Measurements from ENCODE around the gene TNIP2.

TNIP2 gene

DNA sequence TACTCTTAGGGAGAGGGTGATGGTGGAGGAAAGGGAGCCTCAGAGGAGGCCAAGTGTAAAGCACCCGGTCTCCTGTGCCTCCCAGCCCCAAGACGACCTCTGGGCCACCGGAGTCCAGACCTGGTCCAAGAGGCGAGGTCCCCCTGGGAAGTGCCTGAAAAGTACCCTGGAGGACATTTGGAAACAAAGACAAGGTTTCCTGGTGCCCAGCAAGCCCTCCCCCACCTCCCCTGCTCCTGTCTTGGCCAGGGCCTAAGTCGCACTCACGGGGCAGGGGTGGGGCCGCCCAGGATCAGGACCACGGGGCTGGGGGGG, 36.2 kb upstream of the TNIP2 start:
- Histone ChIP-seq H3K9me3 (ENCODE audit: control insufficient read depth, insufficient read depth, low read depth, low read length) (no peaks in the 10 kb centered on the region), H3K27ac (ENCODE audit: low read depth, low read length) (no peak overlapping the region), H3K36me3 (ENCODE audit: control insufficient read depth, insufficient read depth, low read length) (no peaks in the 10 kb centered on the region), H3K4me3 (ENCODE audit: low read depth, low read length) (no peak overlapping the region), H3K27me3 (ENCODE audit: control insufficient read depth, insufficient read depth, low read length) (peaks cover 20% of the 10 kb centered on the region), H3K4me1 (ENCODE audit: control insufficient read depth, insufficient read depth, low read length) (peaks cover 40% of the 10 kb centered on the region), H3K9ac (ENCODE audit: low read length) (no peak overlapping the region)

DNA sequence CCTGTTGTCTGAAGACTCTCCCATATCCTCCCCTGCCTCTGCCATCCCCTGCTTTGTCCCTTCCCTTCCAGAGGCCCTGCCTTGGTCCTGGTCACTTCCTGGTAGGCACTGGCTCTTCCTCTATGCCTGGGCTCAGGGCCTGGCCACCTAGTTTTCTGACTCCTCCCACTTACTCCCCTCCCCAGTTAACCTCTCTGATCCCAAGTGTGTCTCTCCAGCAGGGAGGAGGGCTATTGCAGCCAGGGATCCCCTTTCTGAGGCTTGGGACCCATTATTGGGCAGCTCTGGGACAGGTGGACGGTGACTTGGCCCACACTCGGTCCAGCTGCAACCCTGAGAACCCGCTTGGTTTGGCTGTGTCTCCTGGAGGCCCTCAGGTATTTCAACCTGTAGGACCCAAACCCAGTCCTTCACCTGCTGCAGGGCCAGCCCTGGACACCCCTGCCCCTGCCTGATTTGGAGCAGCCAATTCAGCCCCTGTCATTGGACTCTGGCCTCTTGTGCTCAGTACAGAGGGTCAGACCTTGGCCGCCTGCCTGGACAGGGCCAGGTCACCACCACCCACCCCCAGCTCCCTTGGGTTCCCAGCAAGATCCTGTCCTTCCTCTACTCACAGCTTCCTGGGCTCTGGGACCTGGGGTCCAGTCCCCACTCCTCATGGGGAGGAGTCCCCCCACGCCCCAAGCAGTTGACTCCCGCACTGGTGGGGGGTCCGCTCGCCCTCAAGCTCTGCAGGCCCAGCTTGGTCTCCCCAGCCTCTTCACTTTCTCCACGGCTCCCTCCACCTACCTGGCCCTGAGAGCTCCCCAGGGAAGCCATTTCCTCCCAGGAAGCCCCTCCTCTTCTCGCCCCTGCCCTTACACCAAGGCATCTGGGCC, 35.6 kb upstream of the TNIP2 start:
- no peaks in the 10 kb centered on the region for H3K36me3 ChIP-seq (ENCODE audit: control insufficient read depth, insufficient read depth, low read length)
- peaks cover 41% of the 10 kb centered on the region for H3K4me1 ChIP-seq (ENCODE audit: control insufficient read depth, insufficient read depth, low read length)
- H3K4me3 ChIP-seq (ENCODE audit: low read depth, low read length): no peak overlapping the region
- H3K27ac ChIP-seq (ENCODE audit: low read depth, low read length): no peak overlapping the region
- H3K9ac ChIP-seq (ENCODE audit: low read length): no peak overlapping the region
- H3K9me3 ChIP-seq (ENCODE audit: control insufficient read depth, insufficient read depth, low read depth, low read length): no peaks in the 10 kb centered on the region
- peaks cover 20% of the 10 kb centered on the region for H3K27me3 ChIP-seq (ENCODE audit: control insufficient read depth, insufficient read depth, low read length)

DNA sequence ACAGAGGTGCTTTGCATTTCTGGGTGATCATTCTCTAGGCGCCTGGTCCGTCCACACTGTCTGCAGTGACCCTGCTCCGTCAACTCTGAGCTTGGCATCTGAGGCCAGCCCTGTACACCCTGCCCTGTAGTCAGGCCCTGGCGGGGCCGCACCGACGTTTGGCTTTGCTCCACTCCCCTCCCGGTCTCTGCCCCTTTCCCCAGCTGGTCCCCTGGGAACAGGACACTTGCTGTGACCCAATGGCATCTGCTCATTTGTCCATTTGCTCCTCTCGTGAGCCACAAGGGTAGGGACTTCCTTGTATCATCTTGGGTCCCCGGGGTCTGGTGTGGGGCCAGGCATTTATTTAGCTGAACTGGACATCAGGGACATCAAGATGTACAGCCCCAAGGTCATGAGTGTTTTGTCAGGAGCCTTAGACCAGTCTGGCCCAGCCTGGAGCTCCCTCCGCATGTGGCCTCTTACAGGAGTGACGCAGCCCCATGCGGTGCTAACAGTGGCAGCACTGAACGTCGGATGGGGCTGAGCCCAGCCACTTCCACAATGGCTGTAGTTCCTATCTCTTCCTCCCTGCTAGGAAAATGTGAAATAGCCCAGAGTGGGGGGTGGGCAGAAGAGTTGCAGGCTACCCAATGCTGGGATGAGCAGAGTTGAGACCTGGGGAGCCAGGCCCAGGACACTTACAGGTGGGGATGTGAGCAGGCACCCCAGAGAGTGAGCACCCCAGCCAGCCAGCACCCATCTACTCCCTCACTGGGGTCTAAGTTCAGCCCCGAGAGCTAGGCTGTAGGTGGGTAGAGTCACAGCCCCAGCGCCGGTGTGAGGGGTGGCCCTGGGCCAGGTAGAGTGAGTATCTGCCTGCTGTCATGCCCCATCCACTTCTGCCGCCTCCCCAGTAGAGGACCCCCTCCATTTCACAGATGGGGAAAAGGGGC, 34.7 kb upstream of the TNIP2 start:
- Histone ChIP-seq H3K9ac (ENCODE audit: low read length) (no peak overlapping the region), H3K27ac (ENCODE audit: low read depth, low read length) (no peak overlapping the region), H3K9me3 (ENCODE audit: control insufficient read depth, insufficient read depth, low read depth, low read length) (no peaks in the 10 kb centered on the region), H3K4me1 (ENCODE audit: control insufficient read depth, insufficient read depth, low read length) (peaks cover 41% of the 10 kb centered on the region), H3K36me3 (ENCODE audit: control insufficient read depth, insufficient read depth, low read length) (no peaks in the 10 kb centered on the region), H3K27me3 (ENCODE audit: control insufficient read depth, insufficient read depth, low read length) (peaks cover 20% of the 10 kb centered on the region), H3K4me3 (ENCODE audit: low read depth, low read length) (no peak overlapping the region)

DNA sequence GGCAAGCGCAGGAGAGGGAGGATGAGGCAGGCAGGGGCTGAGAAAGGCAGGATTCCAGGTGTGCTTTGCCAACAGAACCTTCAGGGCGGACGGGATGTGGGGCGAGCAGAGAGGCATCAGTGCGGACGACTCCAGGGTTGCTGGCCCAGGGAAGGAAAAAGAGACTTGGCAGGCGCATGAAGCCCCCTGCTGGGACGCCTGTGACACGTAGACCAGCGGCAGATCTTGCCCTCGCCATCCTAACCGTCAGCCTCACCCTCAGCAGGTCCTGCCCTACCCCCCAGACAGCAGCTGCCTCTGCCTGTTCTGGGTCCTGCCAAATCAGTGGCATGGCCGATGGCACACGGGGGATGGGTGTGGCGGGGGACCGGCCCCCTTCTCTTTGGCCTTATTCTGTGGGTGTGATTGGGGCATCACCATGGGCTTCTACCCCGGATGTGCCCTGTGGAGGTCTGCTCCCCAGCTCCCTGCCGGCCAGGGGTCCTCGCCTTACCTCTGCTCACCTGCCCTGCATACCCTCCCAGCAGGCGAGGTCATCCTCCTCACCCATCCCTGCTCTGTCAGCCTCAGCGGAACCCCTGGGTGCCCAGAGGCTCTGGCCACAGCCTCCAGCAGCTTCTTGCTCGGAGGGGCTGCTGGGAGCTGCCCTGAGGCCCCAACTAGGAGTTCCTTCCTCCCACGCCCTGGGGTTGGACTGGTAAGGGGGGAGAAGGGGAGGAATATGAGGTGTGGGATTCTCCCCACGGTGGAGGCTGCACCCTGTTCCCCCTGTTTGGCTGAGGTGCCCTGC, 33.9 kb upstream of the TNIP2 start:
- Histone ChIP-seq H3K9ac (ENCODE audit: low read length) (no peak overlapping the region), H3K4me1 (ENCODE audit: control insufficient read depth, insufficient read depth, low read length) (peaks cover 41% of the 10 kb centered on the region), H3K9me3 (ENCODE audit: control insufficient read depth, insufficient read depth, low read depth, low read length) (no peaks in the 10 kb centered on the region)

DNA sequence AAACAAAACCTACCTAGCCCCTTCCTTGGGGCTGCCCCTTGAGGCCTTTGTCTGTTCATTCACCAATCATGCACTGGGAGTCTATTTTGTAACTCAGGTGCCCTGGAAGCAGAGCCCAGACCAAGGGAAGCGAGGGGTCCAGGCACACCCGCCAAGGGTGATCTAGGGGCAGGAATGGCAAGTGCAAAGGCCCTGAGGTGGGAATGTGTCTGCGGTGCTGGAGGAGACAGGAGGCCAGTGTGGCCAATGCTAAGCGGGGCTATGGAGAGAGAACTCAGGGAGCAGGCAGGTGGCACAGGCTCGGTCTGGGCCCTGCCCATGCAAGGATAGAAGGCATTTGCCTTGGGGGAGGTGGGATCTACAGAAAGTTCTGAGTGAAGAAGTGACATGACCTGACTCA, 33.2 kb upstream of the TNIP2 start:
- H3K27ac ChIP-seq (ENCODE audit: low read depth, low read length): no peak overlapping the region

More for the DNA sequence above, 33.9 kb upstream of the TNIP2 start:
- no peak overlapping the region for H3K27ac ChIP-seq (ENCODE audit: low read depth, low read length)
- no peak overlapping the region for H3K4me3 ChIP-seq (ENCODE audit: low read depth, low read length)
- H3K27me3 ChIP-seq (ENCODE audit: control insufficient read depth, insufficient read depth, low read length): peaks cover 20% of the 10 kb centered on the region
- no peaks in the 10 kb centered on the region for H3K36me3 ChIP-seq (ENCODE audit: control insufficient read depth, insufficient read depth, low read length)

DNA sequence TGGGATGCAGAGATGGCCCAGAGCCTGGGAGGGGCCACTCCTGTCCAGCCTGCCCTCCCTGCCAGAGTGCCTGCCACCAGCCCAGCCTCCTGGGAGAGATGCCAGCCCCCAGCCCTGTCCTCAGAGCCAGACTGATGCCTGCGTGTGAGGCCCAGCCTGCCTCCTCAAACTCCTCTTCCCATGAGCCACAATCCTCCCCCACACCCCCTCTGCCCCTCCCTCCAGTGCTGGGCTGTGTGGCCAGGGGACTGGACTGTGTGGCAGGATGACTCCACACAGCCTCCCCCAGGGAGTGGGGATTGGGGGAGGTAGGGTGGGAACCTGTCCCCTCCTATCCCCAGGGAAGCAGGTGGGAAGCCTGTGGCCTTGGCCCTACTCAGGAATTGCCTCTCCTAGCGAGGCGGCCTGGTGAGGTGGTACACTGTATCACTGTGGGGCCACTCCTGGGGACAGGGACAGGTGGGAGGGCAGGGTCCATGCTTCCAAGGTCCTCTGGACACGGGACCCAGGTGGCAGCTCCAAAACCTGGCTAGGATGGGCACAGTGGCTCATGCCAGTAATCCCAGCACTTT, 32.5 kb upstream of the TNIP2 start:
- Histone ChIP-seq H3K9ac (ENCODE audit: low read length) (no peak overlapping the region), H3K27me3 (ENCODE audit: control insufficient read depth, insufficient read depth, low read length) (peaks cover 13% of the 10 kb centered on the region), H3K27ac (ENCODE audit: low read depth, low read length) (no peak overlapping the region), H3K9me3 (ENCODE audit: control insufficient read depth, insufficient read depth, low read depth, low read length) (no peaks in the 10 kb centered on the region), H3K4me3 (ENCODE audit: low read depth, low read length) (no peak overlapping the region), H3K36me3 (ENCODE audit: control insufficient read depth, insufficient read depth, low read length) (no peaks in the 10 kb centered on the region), H3K4me1 (ENCODE audit: control insufficient read depth, insufficient read depth, low read length) (peaks cover 30% of the 10 kb centered on the region)

More for the DNA sequence above, 33.2 kb upstream of the TNIP2 start:
- Histone ChIP-seq H3K36me3 (ENCODE audit: control insufficient read depth, insufficient read depth, low read length) (no peaks in the 10 kb centered on the region), H3K4me3 (ENCODE audit: low read depth, low read length) (no peak overlapping the region), H3K4me1 (ENCODE audit: control insufficient read depth, insufficient read depth, low read length) (peaks cover 38% of the 10 kb centered on the region), H3K9ac (ENCODE audit: low read length) (no peak overlapping the region), H3K9me3 (ENCODE audit: control insufficient read depth, insufficient read depth, low read depth, low read length) (no peaks in the 10 kb centered on the region), H3K27me3 (ENCODE audit: control insufficient read depth, insufficient read depth, low read length) (peaks cover 20% of the 10 kb centered on the region)

DNA sequence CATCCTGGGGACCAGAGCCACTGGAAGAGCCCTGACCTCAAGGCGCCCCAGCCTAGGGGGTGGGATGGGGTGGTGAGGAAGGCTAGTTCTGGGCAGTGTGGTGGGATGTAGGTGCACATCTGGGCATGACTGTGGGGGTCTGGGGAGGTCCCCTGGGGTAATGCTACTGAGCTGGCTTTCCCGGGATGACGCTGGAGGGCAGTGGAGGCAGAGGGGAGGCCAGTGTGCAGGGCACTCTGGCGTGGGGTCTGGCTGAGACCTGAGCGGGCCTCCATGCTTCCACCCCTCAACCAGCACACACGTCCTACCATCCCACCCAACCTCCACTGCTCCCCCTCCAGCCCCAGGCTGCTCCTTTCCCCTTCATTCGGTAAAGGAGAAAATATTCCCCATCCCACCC, 32.0 kb upstream of the TNIP2 start:
- H3K4me1 ChIP-seq (ENCODE audit: control insufficient read depth, insufficient read depth, low read length): peaks cover 30% of the 10 kb centered on the region
- no peak overlapping the region for H3K9ac ChIP-seq (ENCODE audit: low read length)
- H3K4me3 ChIP-seq (ENCODE audit: low read depth, low read length): no peak overlapping the region
- peaks cover 10% of the 10 kb centered on the region; the same call in 1 of the 2 replicates for H3K27me3 ChIP-seq (ENCODE audit: control insufficient read depth, insufficient read depth, low read length)
- H3K27ac ChIP-seq (ENCODE audit: low read depth, low read length): no peak overlapping the region
- no peaks in the 10 kb centered on the region for H3K9me3 ChIP-seq (ENCODE audit: control insufficient read depth, insufficient read depth, low read depth, low read length)
- H3K36me3 ChIP-seq (ENCODE audit: control insufficient read depth, insufficient read depth, low read length): no peaks in the 10 kb centered on the region

DNA sequence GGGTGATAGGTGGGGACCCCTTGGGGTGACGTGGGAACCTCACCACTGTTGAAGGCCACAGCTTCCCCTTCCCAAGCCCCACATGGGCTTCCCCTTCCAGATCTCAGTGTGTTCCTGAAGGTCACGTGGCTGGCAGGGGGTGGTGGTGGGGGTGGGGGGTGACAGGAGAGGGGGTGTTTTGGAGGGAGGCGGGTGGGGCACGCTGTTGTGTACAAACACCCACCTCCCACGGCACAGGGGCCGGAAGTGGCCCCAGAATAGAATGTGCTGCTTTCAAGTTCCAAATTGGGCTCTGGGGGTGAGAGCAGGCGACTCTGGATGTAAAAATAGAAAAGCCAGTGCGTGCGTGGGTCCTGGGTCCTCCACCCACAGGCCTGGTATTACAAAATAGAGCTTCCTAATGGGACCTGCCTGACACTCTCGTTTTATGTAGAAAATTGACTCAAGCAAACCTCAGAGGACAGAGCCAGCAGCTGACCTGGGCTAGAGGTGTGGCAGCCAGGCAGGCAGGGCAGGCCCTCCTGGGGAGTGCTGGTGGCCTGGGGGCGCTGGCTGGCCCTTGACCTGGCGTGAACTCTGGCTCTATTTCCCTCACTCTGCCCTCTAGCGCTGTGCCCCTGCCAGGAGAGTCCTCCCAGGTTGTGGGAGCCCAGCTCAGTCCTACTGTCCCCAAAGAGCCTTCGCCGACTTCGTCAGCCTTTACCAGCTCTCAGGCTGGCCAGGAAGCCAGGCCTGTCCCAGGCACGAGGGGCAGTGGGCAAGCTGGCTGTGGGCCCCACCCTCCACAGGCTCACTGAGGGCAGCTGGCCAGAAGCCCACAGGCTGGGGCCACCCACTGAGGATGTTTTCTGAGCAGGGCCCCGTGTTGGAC, 31.3 kb upstream of the TNIP2 start:
- H3K9me3 ChIP-seq (ENCODE audit: control insufficient read depth, insufficient read depth, low read depth, low read length): no peaks in the 10 kb centered on the region
- H3K36me3 ChIP-seq (ENCODE audit: control insufficient read depth, insufficient read depth, low read length): no peaks in the 10 kb centered on the region
- H3K4me3 ChIP-seq (ENCODE audit: low read depth, low read length): no peak overlapping the region
- H3K4me1 ChIP-seq (ENCODE audit: control insufficient read depth, insufficient read depth, low read length): peaks cover 30% of the 10 kb centered on the region
- H3K9ac ChIP-seq (ENCODE audit: low read length): no peak overlapping the region
- H3K27ac ChIP-seq (ENCODE audit: low read depth, low read length): no peak overlapping the region
- peaks cover 10% of the 10 kb centered on the region; the same call in 1 of the 2 replicates for H3K27me3 ChIP-seq (ENCODE audit: control insufficient read depth, insufficient read depth, low read length)

DNA sequence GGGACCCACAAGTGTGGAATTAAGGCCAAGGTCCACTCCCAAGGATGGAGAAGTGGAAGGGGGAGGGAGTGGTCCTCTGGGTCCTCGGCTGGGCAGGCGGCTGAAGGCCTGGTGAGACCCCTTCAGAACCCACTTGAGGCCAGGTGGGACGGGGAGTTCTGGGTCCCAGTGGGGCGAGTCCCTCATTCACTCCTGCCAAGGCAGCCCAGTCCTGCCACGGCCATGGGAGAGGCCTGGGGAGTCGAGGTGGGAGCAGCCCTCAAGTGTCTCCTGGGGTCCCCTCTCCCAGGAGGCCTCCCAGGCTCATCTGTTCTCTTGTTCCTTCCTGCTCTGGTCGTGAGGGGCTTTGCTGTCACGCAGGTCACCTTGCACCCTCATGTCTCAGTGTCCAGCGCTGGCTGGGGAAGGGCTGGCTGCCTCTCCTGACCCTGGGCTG, 30.7 kb upstream of the TNIP2 start:
- no peak overlapping the region for H3K9ac ChIP-seq (ENCODE audit: low read length)
- no peaks in the 10 kb centered on the region for H3K36me3 ChIP-seq (ENCODE audit: control insufficient read depth, insufficient read depth, low read length)
- H3K27ac ChIP-seq (ENCODE audit: low read depth, low read length): no peak overlapping the region
- H3K4me1 ChIP-seq (ENCODE audit: control insufficient read depth, insufficient read depth, low read length): peaks cover 24% of the 10 kb centered on the region
- H3K4me3 ChIP-seq (ENCODE audit: low read depth, low read length): no peak overlapping the region
- no peaks in the 10 kb centered on the region for H3K9me3 ChIP-seq (ENCODE audit: control insufficient read depth, insufficient read depth, low read depth, low read length)
- H3K27me3 ChIP-seq (ENCODE audit: control insufficient read depth, insufficient read depth, low read length): peaks cover 4% of the 10 kb centered on the region; the same call in 1 of the 2 replicates
